HG03108 (cell line): ENCODE results near the gene FAM107B.

Experiments used
- ATAC-seq: cut with Tn5 transposase; IDR thresholded peaks from one replicate; pipeline ENCODE4 v1.9.1; 2021; ENCODE audit warnings: moderate library complexity; ENCODE audit not compliant: unreplicated experiment

Gene FAM107B

GRCh38 chr10:14518149-14518548, 256.5 kb downstream of the FAM107B start:
- no peak for ATAC-seq

DNA sequence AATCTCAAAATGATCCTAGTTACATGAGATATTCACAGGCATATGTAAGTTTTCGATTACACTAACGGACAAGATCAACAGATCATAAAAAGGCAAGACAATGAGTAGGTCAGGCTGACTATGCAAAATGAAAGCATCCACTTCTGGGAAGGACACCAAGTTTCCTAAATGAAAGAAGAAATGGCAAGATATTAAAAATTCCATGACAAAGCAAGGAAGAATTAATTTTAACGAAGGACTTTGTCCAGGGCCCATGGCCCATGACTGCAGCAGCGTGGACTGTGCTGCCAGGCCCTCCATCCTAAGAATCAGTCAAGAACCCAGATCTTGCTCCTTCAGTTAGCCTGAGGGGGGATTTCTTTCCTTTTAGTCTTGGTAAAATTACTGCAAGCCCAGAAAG, 261.6 kb downstream of the FAM107B start:
- no peak for ATAC-seq

DNA sequence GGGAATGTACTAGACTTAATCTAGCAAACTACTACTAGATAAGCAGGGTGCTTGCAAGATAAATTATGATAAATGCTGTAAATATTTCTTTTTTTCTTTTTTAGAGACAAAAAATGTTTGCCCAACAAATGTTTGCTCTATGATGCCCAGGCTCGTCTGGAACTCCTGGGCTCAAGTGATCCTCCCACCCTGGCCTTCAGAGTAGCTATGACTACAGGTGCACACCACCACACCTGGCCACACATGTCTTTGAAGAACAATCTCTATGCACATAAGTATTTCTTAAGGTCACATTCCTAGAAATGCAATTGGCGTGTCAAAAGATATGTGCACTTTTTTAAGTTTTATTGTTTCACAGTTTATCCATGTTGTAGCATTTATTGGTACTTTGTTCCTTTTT, 264.4 kb downstream of the FAM107B start:
- ATAC-seq, result no peak

DNA sequence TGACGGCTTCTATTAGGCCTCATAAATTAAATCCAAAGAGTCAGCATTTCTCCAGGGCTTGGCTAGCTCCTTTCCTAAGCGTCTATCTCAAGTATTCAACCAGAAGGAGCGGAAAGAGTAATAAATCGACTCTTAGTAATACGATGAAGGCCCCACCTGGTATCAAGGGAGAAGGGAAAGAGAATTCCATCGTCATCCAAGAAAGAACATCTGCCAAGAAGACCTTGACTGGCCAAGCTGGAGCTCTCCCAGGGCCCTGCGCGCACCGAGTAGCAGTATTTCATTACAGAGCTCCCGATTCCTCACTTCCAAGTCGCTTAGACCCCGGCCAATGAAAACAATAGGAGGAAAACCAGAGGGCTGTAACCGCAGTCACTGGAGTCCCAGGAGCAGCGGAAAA, 266.0 kb downstream of the FAM107B start:
- ATAC-seq, result no peak

GRCh38 chr10:14507781-14508180, 266.9 kb downstream of the FAM107B start:
- no peak for ATAC-seq

DNA sequence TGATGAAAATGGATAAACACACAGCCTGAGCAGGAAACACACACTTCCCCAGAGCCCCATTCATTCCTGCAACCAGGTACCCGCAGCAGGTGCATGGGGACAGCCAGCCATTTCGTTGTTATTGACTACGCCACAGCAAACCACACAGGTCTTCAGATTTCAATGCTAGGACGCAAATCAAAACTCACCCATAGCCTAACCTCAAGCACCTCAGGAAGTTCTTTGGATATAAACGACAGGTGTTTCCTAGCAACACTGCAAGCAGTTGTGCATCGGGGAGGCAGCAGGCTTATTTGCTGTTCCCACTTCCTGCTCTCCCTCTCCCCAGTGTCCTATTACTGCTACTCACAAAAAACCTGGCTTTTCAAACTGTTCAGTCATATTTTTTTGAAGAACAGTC, 267.5 kb downstream of the FAM107B start:
- no peak for ATAC-seq

GRCh38 chr10:14502431-14502830, 272.3 kb downstream of the FAM107B start:
- ATAC-seq, result no peak

DNA sequence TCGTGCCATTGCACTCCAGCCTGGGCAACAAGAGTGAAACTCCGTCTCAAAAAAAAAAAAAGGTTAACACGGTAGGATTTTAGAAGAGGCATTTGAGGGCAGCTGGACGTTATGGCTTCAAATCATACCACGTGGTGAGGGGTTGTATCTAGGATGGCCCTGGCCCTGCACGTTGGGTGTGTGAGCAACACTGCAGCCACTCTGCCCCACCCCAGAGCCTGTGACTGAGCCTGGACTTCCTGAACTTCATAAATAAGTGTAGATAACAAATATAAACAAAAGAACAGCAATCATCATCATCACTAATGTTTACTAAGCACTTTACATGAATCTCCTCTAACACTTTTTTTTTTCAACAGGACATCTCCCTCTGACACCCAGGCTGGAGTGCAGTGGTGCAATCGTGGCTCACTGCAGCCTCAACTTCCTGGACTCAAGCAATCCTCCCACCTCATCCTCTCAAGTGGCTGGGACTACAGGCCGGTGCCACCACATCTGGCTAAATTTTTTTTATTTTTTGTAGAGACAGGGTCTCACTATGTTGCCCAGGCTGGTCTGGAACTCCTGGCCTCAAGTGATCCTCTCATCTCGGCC, 274.4 kb downstream of the FAM107B start:
- no peak for ATAC-seq

DNA sequence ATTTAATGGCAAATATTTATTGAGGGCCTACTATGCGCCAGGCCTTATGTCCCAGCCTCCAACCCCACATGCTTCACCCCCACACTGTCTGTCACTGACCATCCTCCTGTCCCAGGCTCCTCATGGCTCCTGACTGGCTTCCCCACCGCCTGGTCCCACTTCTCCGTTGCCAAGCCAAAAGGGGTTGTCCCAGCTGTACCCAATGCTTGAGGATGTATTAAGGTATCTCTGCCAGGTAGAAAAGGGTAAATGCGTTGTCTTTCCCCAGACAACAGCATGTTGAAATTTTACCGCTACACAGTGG, 275.1 kb downstream of the FAM107B start:
- no peak for ATAC-seq

DNA sequence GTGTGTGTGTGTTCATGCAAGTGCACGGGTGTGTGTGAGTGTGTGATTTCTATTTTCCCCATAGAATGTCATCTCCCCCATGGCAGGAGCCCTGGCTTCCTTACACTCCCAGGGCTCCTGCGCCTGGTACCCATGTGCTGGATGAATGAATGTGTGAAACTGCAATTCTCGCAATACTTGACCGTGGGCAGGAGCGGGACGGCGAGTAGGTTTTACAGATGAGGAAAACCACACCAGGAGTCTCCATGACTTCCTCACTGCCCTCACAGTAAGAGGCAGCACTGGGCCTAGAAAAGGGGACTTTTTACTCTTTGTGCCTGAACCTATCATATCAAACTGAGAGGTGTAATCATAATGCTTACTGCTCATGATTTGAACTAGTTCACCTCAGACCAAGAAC, 276.4 kb downstream of the FAM107B start:
- no peak for ATAC-seq

GRCh38 chr10:14491811-14492210, 282.9 kb downstream of the FAM107B start:
- no peak for ATAC-seq

GRCh38 chr10:14489522-14490177, 285.0 kb downstream of the FAM107B start:
- ATAC-seq, result no peak

- no peak for ATAC-seq
These were observed 287.2 kb downstream of the FAM107B start for GRCh38 chr10:14487488-14487883.

- ATAC-seq, result no peak
These were observed 287.8 kb downstream of the FAM107B start for GRCh38 chr10:14486777-14487487.

- no peak for ATAC-seq
These were observed 288.7 kb downstream of the FAM107B start for GRCh38 chr10:14485986-14486385.

GRCh38 chr10:14483417-14483816, 291.3 kb downstream of the FAM107B start:
- no peak for ATAC-seq

DNA sequence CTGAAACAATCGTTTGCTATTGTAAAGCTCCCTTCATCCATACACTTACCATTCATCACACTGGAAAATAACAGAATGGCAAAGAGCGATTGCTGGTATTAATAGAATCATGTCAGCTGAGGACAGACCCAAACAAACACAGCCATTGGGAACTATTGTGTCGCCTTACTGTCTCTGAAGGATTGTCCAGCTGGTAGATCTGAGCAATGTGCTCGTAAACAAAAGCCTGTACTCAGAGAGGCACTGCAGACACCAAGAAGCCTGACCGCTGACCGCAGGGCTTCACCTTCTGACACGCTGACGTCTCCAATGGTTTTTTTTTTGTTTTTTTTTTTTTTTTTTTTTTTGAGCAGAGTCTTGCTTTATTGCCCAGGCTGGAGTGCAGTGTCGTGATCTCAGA, 292.9 kb downstream of the FAM107B start:
- no peak for ATAC-seq

- no peak for ATAC-seq
These were observed 293.7 kb downstream of the FAM107B start for GRCh38 chr10:14481014-14481413.

GRCh38 chr10:14478604-14479003, 296.1 kb downstream of the FAM107B start:
- no peak for ATAC-seq

GRCh38 chr10:14478201-14478600, 296.5 kb downstream of the FAM107B start:
- ATAC-seq, result no peak

GRCh38 chr10:14477408-14477710, 297.3 kb downstream of the FAM107B start:
- no peak for ATAC-seq

GRCh38 chr10:14476641-14477407, 297.9 kb downstream of the FAM107B start:
- no peak for ATAC-seq
